Dermis microvascular lymphatic vessel endothelial cell (primary cell): ENCODE results near the gene CTXND2. TPM values are rescaled to one million over a fixed set of nuclear protein-coding genes. Genes with fewer than 3 reads are reported as not detected.
"Not testable (repeated sequence)": the region's sequence is repeated elsewhere in the genome, so short reads cannot be mapped to it uniquely, and the experiment has no call there.

ENCODE experiments used
- DNase-seq, 2 donors: peaks; one replicate each; pipeline versions ENCODE4 v3.0.0 to v3.0.0-alpha.2; 2010; ENCODE audit warnings: low read depth in 2 of 2
- total RNA-seq: library from RNA; depleted of rRNA; stranded (reverse); fragments of >200 nt; gene quantifications from 2 replicates; pipeline ENCODE4 v1.2.1, GENCODE V29; 2014

CTXND2 gene
- total RNA-seq = not detected in 2 replicates

DNA sequence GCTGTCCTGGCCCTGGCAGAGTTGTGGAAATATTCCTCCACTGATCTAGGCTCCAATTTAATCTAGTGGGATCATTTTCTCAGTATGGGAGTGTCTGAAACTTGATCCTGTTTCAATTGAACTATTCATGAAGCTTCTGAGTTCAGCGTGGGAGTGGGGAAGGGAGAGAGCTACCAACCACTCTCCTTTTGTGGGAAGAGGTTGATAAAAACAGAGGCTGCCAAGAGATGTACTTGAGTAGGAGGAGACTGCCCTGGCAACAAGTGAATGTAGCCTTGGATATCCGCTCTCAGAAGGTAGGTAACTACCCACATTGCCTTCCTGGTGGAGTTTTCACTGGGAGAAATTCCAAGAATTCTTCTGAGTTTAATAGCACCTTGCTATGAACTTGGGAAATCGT, at the start of gene CTXND2:
Gene CTXND2 (plus strand): TSS at position 119 of the 400 bp plus-strand sequence. CDS start 25,179 bp downstream, outside the sequence.
- DNase-seq = no peak

- DNase-seq = not testable (repeated sequence)
Observed at GRCh38 chr1:150840850-150841249, 46.1 kb upstream of the CTXND2 start.

- no peak for DNase-seq
Observed at GRCh38 chr1:150841626-150842025, 45.3 kb upstream of the CTXND2 start.

DNA sequence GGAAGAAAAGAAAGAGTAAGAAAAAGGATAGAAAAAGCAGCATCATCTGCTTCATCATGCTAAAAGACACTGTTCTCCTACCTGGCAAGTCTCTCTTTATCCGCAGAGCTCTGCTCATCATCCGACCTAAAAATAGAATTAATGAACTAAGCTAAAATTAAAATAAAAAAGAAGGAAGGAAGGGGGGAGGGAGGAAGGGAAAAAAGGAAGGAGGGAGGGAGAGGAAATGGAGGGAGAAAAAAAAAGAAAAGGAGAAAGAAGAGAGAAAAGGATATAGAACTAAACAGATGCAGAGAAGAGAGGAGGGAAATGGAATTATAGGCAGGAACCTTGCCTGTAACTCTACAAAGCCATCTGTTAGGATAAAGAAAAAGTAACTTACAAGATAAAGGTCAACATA, 44.6 kb upstream of the CTXND2 start:
- no peak for DNase-seq

DNA sequence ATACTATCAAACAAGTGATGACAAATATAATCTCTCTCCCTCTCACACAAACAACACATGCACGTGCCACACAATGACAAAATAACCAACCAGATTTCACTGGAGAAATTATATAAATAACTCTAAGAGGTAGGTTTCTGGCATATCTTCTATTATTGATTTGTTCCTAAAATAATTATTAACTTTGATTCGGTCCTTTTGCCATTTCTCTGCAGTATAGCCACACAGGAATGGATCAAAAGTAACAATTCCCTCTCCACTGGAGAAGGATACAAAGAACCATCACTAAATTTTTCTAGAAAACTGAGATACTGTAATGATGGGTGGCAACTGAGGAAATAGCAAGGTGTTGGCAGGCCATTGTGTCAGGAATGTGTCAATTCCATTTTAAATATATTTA, 44.0 kb upstream of the CTXND2 start:
- no peak for DNase-seq

GRCh38 chr1:150843474-150843873, 43.5 kb upstream of the CTXND2 start:
- no peak for DNase-seq

DNA sequence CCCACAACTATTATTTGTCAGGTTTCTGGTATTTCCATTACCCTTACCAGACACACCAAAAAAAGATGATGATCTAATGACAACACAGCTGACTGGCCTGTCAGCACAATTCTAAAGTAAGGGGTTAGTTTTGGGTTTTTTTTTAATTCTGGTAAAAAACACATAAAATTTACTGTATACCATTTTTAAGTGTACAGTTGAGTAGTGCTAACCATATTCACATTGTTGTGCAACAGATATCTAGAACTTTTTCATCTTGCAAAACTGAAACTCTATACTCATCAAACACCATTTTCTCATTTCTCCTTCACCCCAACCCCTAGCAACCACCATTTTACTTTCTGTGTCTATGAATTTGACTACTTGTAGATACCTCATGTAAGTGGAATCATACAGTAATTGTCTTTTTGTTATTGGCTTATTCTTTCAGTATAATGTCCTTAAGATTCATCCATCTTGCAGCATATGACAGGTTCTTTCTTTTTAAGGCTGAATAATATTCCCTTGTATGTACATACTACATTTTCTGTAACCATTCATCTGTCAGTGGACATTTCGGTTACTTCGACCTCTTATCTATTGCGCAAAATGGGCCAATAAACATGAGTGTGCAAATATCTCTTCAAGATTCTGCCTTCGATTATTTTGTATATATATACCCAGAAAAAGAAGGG, 40.3 kb upstream of the CTXND2 start:
- DNase-seq = no peak

GRCh38 chr1:150850801-150851362, 36.1 kb upstream of the CTXND2 start:
- not testable (repeated sequence) for DNase-seq

DNA sequence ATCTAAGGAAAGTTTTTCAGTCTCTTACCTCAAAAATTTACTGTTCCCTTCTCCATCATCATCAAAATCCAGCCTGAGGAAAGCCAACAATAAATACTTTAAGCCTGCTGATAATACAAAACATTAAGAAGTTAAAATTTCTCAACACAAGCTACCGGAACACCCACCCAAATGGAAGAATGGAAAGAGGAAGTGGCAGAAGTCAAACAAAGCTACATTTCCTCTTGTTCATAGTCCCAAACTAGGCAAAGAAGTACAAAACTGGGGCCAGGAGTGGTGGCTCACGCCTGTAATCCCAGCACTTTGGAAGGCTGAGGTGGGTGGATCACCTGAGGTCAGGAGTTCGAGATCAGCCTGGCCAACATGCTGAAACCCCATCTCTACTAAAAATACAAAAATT, 34.2 kb upstream of the CTXND2 start:
- DNase-seq = not testable (repeated sequence)

DNA sequence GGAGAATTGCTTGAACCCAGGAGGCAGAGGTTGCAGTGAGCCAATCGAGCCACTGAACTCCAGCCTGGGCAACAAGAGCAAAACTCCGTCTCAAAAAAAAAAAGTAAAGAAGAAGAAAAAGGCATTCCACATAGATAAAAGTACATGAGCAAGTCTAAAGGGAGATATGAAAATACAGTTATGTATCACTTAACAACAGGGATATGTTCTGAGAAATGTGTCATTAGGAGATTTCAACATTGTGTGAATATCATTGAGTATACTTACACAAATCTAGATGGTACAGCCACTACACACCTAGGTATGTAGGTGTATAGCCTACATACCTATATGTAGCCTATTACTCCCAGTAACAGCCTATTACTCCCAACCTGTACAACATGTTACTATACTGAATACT, 23.2 kb upstream of the CTXND2 start:
- no peak for DNase-seq

DNA sequence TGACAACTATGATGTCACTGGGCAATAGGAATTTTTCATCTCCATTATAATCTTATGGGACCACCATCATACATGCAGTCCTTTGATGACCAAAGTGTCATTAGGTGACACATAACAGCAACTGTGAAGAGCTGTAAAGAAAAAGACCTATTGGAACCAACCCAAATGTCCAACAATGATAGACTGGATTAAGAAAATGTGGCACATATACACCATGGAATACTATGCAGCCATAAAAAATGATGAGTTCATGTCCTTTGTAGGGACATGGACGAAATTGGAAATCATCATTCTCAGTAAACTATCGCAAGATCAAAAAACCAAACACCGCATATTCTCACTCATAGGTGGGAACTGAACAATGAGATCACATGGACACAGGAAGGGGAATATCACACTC, 22.7 kb upstream of the CTXND2 start:
- DNase-seq = not testable (repeated sequence)

DNA sequence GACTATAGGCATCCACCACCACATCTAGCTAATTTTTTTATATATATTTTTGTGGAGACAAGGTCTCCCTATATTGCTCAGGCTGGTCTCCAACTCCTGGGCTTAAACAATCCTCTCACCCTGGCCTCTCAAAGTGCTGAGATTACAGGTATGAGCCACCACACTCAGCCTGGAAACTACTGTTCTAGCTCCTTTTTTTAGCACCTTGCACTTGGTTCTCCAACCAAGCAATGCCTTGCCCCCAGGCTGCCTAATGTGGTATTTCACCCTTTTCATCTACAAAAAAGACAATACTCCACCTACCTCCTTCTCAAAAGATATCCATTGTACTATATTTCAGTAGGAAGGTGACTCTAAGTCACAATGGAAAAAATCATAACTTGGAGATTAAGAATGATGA, 17.3 kb upstream of the CTXND2 start:
- DNase-seq = no peak

DNA sequence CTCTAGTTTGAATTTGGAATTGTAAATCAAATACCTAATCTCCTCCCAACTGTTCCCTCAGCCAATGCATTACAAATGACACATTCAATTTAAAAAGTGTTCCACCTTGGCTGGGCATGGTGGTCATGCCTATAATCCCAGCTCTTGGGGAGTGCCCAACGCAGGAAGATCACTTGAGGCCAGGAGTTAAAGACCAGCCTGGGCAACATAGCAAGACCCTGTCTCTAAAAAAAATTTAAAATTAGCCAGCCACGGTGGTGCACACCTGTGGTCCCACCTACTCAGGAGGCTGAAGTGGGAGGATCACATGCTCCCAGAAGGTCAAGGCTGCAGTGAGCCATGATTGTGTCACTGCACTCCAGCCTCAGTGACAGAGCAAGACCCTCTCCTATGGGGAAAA, 14.4 kb upstream of the CTXND2 start:
- DNase-seq = no peak

DNA sequence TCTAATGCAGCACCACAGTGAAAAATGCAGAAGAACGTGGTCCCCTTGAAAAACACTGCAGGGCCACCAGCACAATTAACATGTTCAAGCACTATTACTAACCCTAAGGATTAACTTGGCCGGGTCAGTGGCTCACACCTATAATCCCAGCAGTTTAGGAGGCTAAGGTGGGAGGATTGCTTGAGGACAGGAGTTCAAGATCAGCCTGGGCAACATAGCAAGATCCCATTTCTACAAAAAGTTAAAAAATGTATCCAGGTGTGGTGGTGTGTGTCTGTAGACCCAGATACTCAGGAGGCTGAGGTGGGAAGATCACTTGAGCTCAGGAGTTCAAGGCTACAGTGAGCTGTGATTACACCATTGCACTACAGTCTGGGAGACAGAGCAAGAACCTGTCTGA, 13.4 kb upstream of the CTXND2 start:
- DNase-seq = no peak

DNA sequence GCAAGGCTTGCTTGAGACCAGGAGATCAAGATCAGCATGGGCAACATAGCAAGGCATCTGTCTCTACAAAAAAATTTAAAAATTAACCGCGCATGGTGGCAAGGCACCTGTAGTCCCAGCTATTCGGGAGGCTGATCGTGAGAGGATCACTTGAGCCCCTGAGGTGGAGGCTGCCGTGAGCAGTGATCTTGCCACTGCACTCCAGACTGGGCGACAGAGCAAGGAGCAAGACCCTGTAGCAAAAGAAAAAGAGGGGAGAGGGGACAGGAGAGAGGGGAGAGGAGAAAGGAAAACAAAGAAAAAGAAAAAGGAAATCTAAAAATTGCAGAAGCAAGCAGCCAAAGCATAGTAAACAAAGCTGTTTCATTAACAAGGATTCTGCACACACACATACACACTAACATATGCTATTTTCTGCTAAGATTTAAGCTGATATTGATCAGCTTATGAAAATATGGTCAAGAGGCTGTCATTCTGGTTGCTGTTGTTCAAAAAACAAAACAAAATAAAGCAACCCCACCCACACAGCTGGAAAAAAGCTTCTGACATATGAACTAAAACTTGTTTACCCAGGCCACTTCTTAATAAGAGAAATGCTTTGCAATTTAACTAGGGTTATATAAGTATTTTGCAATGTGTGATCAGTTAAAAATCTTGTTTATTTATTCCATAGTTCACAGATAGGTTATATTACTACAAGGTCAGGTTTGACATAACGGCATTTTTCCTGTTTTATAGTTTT, 12.3 kb upstream of the CTXND2 start:
- DNase-seq = no peak

DNA sequence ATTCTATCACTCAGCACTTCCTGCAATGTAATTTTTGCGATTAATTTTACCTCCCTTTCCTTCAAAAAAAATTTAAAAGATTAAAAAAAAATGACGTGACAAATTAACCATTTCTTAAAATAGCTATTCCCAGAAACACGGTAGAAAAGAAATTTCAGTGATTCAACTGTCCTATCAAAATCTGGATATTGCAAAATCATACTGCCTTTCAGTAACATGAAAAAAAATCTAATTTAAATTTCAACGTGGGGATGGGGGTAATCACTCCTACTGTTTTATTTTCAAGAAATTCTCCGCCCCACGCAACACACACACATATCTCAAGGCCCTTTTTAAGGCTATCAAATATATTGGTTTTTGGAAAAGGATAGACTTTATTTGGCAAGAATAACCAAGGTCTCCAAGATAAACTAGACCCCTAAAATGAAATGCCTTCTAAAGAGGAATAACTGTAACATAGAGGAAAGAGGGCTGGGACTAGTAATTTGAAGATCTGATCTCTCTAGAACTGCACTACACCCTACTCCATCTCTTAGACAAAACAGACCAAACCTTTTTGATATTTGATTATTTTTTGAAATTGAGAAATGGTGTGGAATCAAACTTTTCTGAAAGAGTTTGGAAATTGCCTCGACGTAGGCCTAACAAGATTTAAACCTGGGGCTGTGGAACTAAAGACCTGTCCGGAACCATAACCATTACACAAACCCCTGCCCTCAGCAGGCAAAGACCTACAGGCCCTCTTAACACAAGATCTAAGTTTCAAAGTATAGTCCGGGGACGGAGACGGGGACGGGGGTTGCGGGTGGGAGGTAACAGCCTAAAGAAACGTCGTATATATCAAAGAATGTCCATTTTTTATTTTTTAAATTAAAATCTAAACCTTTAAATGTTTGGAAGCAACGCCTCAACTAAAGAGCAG, 11.5 kb upstream of the CTXND2 start:
- no peak for DNase-seq

DNA sequence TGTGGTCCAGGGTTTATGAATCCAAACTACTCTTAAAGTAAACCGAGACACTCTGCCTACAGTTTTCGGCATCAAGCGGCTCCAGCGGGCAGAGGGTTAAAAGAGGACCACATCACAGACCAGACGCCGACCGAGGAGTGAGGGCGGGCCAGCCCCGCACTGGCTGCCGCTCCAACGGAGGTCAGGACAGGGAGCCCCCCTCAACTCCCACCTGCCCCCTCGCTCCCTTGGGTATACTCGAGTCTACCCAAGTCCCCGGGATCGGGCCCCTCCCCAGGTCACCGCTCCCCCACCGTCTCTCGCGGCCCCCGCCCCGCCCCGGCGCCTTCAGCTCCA, 10.8 kb upstream of the CTXND2 start:
- DNase-seq = peak in 1 of 2 donors; percentile 64

DNA sequence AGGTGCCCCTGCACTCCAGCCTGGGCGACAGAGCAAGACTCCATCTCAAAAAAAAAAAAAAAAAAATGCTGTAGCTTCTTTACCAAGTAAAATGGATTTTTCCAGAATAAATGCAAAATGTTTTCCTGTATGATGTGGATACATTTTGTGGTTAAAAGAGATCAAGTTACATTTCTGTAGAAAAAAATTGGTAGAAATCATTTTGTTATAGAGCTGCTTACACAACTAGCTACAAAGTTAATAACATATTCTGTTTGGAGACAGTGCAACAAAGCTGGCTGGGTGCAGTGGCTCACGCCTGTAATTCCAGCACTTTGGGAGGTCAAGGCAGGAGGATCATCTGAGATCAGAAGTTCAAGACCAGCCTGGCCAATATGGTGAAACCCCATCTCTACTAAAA, 8.0 kb upstream of the CTXND2 start:
- not testable (repeated sequence) for DNase-seq

- no peak for DNase-seq
Observed at GRCh38 chr1:150881331-150882070, 5.4 kb upstream of the CTXND2 start.

- DNase-seq = not testable (repeated sequence)
Observed at GRCh38 chr1:150883121-150883520, 3.8 kb upstream of the CTXND2 start.

- no peak for DNase-seq
Observed at GRCh38 chr1:150888727-150889126, 1.8 kb downstream of the CTXND2 start.
